NB4 (cell line): ENCODE measurements around the gene SCIN.

Source experiments
- DNase-seq: peaks from one replicate; pipeline ENCODE4 v3.0.0; 2010; ENCODE audit warnings: low read depth
- H3K4me3 ChIP-seq: one replicate; pipeline ENCODE4 v1.5.1; 2011; ENCODE audit warnings: mild to moderate bottlenecking, low read depth, low read length, moderate library complexity
- CTCF ChIP-seq: IDR thresholded peaks from one replicate; pipeline ENCODE4 v1.5.1; 2012; ENCODE audit warnings: low read depth, low read length
- MAX ChIP-seq: IDR thresholded peaks from 2 replicates; pipeline ENCODE4 v1.6.1; 2011; ENCODE audit warnings: low read depth, low read length
- MYC ChIP-seq: IDR thresholded peaks from 2 replicates; pipeline ENCODE4 v1.6.1; 2011; ENCODE audit warnings: low read depth, low read length
- POLR2A ChIP-seq: IDR thresholded peaks from 2 replicates; pipeline ENCODE4 v1.6.1; 2011; ENCODE audit warnings: mild to moderate bottlenecking; ENCODE audit not compliant: insufficient read length; ENCODE audit errors: extremely low read depth

SCIN gene

GRCh38 chr7:12629816-12630512 is 59.4 kb downstream of the SCIN start:
- no peak overlapping the region for H3K4me3 ChIP-seq
- TF ChIP-seq POLR2A (no peak), MYC (no peak), MAX (no peak), CTCF (no peak)
- DNase-seq: no peak

GRCh38 chr7:12630513-12630819 is 59.9 kb downstream of the SCIN start:
- H3K4me3 ChIP-seq: no peak overlapping the region
- TF ChIP-seq MYC (no peak), MAX (no peak)
- no peak for DNase-seq

- TF ChIP-seq POLR2A (no peak), CTCF (no peak), MAX (no peak), MYC (no peak)
- H3K4me3 ChIP-seq: no peak overlapping the region
- DNase-seq: no peak
Measured at GRCh38 chr7:12633582-12633981, 63.1 kb downstream of the SCIN start.

DNA sequence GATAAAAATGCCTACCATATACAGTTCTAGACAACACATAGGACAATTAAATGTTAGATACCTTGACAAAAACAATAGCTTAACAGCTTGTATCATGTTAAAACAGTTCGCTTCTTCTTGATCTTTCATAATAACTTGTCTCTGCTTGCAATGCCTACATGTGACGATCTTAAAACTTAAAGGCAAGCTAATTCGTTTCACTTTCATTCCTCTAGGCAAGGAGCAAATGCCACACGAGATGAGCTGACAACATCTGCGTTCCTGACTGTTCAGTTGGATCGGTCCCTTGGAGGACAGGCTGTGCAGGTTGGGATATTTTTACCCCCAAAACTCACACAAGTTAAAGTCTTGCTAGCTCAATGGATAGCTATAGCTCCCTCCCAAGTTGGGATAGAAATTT is 65.3 kb downstream of the SCIN start:
- no peak overlapping the region for H3K4me3 ChIP-seq
- TF ChIP-seq MYC (no peak), POLR2A (no peak), CTCF (no peak), MAX (no peak)
- DNase-seq: peak; percentile 11

DNA sequence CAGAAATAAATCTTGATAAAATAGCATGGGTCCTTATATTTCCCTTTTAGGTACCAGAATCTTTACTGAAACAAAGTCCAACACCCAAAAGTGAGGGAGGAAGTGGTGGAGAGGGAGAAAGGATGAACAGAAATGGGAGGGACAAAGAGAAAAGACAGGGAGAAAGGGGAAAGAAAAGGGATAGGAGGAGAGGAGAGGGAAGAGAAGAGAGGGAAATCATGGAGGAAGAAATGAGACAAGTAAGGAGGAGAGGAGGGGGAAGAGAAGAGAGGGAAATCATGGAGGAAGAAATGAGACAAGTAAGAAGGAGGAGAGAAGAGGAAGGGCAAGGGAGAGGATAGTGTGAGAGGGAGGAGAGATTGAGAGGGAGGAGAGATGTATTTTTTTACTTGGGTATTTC is 66.8 kb downstream of the SCIN start:
- no peak for TF ChIP-seq MAX
- TF ChIP-seq CTCF: no peak
- TF ChIP-seq MYC: no peak
- no peak for TF ChIP-seq POLR2A
- no peak for DNase-seq

DNA sequence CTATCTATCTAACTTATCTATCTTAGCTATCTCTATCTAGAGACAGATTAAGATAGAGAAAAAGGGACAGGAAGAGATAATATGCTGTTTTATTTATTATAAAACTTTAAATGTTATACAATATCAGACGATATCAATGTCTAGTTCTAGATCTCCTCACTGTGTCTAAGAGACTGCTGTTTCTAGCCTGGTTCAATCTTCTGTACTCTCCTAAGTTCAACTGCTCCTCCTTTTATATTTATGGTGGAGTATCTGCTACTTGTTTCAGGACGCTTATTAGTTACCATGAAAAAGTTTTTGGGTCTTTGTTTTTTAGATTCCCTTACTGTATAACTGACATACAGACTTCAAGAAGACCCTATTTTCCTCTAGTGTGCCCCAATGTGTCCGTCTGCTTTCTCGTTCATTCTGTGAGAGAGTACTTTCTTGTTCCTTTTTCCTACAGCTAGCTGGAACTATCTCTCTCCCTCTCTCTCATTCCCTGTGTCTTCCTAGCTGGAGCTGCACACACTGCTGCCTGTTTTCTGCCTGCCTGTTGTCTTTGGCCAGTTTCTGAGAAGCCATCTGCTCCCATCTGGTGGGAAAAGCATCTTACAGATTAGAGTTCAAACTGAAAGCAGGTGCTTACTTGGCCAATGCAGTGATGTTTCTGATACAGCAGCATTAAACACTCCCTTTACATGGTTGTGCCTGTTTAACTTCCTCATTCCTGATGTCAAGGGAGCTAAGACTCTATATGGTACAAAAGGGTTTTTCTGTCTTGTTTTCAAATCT is 67.5 kb downstream of the SCIN start:
- no peak overlapping the region for H3K4me3 ChIP-seq
- no peak for TF ChIP-seq POLR2A
- no peak; the same call in 1 of the 2 replicates for TF ChIP-seq MAX
- TF ChIP-seq CTCF: no peak
- no peak for TF ChIP-seq MYC
- peak; percentile 38 for DNase-seq

More for the DNA sequence above, 66.8 kb downstream of the SCIN start:
- H3K4me3 ChIP-seq: no peak overlapping the region
